ENCODE results near the gene DGKD. TPM values are rescaled to one million over a fixed set of nuclear protein-coding genes. Genes with fewer than 3 reads are reported as not detected.

The DGKD gene
- polyA plus RNA-seq, 1 experiment: 10.8 TPM

DNA sequence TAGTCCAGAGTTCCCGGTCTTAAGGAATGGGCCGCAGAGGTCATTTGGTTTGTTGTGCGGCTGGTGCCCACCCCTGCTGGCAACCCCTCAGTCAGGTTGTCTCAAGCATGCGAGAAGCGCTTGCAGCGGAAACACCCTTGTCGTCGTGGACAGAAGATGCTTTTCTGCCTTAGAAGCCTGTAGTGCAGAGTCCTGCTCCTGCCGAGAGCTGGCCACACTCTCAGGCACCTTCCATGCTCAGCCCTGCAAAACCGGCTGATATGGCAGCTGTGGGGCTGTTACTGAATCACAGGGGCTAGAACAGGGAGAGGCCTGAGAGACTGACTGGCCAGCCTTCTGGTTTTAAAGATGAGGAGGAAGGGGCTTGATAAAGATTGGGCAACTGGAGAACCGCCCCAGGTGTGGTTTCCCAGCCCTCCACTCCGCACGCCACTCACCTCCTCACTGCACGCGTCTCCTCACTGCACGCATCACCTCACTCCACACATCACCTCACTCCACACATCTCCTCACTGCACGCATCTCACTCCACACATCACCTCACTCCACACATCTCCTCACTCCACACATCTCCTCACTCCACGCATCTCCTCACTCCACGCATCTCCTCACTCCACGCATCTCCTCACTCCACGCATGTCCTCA is 108.7 kb downstream of the DGKD start:
- Histone ChIP-seq H3K27ac (ENCODE audit: low read depth, low read length) (no peak overlapping the region), H3K4me3 (ENCODE audit: low read depth, low read length) (no peak overlapping the region), H3K27me3 (ENCODE audit: control insufficient read depth, insufficient read depth, low read length) (no peaks in the 10 kb centered on the region), H3K9me3 (ENCODE audit: control insufficient read depth, insufficient read depth, low read length) (no peaks in the 10 kb centered on the region; the same call in 1 of the 2 replicates)
- POLR2A ChIA-PET: no interaction called here
- no peak for DNase-seq (ENCODE audit: low read depth, low spot score)
- TF ChIP-seq, protein P1, sequence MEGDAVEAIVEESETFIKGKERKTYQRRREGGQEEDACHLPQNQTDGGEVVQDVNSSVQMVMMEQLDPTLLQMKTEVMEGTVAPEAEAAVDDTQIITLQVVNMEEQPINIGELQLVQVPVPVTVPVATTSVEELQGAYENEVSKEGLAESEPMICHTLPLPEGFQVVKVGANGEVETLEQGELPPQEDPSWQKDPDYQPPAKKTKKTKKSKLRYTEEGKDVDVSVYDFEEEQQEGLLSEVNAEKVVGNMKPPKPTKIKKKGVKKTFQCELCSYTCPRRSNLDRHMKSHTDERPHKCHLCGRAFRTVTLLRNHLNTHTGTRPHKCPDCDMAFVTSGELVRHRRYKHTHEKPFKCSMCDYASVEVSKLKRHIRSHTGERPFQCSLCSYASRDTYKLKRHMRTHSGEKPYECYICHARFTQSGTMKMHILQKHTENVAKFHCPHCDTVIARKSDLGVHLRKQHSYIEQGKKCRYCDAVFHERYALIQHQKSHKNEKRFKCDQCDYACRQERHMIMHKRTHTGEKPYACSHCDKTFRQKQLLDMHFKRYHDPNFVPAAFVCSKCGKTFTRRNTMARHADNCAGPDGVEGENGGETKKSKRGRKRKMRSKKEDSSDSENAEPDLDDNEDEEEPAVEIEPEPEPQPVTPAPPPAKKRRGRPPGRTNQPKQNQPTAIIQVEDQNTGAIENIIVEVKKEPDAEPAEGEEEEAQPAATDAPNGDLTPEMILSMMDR (IDR thresholded peaks at IDR 0.05; ENCODE audit: low read depth, low read length): no peak
- CTCF ChIA-PET: no interaction called here

DNA sequence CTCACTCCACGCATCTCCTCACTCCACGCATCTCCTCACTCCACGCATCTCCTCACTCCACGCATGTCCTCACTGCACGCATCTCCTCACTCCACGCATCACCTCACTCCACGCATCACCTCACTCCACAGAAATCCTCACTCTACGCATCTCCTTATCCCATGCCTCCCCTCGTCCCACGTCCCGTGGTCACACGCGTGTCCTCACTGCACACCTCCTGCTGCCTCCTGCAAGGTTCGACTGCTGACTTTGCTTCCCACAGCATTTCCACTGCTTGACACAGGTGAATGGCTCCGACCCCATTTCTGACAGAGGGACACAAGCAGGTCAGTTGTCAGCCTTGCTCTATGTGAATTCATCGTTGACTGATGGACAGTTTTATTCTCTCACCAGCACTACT is 109.3 kb downstream of the DGKD start:
- Histone ChIP-seq H3K4me3 (ENCODE audit: low read depth, low read length) (no peak overlapping the region), H3K27me3 (ENCODE audit: control insufficient read depth, insufficient read depth, low read length) (no peaks in the 10 kb centered on the region), H3K9me3 (ENCODE audit: control insufficient read depth, insufficient read depth, low read length) (no peaks in the 10 kb centered on the region; the same call in 1 of the 2 replicates), H3K27ac (ENCODE audit: low read depth, low read length) (no peak overlapping the region)
- no peak for DNase-seq (ENCODE audit: low read depth, low spot score)
- ChIA-PET CTCF (no interaction called here), POLR2A (no interaction called here)
- TF ChIP-seq, protein P1 (IDR thresholded peaks at IDR 0.05; ENCODE audit: low read depth, low read length): no peak

DNA sequence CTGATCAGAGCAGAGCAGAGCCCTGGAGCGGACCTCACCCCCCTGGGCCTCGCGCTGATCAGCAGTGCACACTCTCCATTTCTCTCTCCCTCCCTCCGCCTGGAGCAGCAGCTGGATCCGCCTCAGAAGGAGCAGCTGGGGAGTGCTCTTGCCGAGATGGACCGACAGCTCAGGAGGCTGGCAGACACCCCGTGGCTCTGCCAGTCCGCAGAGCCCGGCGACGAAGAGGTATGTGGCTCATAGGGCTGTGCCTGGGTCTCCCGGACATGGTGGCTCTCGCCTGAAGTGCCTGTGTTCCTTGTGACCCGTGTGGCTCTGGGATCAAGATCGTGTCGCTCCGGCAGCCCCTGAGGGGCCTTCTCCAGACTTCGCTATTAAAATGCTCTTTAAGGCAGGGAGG is 109.8 kb downstream of the DGKD start:
- H3K4me3 ChIP-seq (ENCODE audit: low read depth, low read length): no peak overlapping the region
- H3K27me3 ChIP-seq (ENCODE audit: control insufficient read depth, insufficient read depth, low read length): no peaks in the 10 kb centered on the region
- TF ChIP-seq, protein P1 (IDR thresholded peaks at IDR 0.05; ENCODE audit: low read depth, low read length): no peak
- DNase-seq (ENCODE audit: low read depth, low spot score): no peak
- no peaks in the 10 kb centered on the region; the same call in 1 of the 2 replicates for H3K9me3 ChIP-seq (ENCODE audit: control insufficient read depth, insufficient read depth, low read length)
- H3K27ac ChIP-seq (ENCODE audit: low read depth, low read length): no peak overlapping the region
- ChIA-PET POLR2A (no interaction called here), CTCF (no interaction called here)

DNA sequence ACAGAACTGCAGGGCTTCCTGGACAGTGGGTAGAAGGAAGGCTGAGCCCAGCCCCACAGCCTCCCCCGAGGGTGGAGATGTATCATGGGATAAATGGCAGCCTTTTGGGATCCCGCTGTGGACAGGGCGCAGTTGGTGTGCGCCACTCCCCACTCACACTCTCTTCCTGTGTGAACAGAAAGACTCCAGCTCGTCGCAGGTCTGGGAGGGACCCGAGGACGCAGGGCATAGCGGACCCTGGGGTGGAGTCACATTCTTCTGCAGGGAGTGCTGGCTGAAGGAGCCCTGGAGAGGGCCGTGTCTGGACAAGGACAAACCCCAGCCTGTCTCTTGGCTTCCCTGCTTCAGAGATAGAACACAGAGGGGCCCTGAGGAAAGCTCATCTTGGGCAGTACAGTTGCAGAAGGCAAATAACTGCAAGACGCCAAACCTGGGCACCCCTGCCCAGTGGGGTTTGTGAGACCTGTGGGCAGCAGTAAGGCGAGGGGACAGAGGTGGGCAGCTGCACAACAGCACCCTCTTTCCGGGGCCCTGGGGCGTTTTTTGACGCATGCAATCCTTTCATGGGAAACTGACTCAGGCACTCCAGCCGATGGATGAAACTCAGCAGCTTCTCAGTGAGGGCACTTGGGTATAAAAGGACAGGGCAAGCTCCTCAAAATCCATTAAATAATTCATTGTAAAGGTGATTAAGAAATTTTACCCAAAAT is 110.4 kb downstream of the DGKD start:
- POLR2A ChIA-PET: no interaction called here
- no peak for DNase-seq (ENCODE audit: low read depth, low spot score)
- Histone ChIP-seq H3K9me3 (ENCODE audit: control insufficient read depth, insufficient read depth, low read length) (peaks cover 6% of the 10 kb centered on the region; the same call in 1 of the 2 replicates), H3K27ac (ENCODE audit: low read depth, low read length) (no peak overlapping the region), H3K27me3 (ENCODE audit: control insufficient read depth, insufficient read depth, low read length) (no peaks in the 10 kb centered on the region), H3K4me3 (ENCODE audit: low read depth, low read length) (no peak overlapping the region)
- TF ChIP-seq, protein P1 (IDR thresholded peaks at IDR 0.05; ENCODE audit: low read depth, low read length): no peak
- CTCF ChIA-PET: no interaction called here

DNA sequence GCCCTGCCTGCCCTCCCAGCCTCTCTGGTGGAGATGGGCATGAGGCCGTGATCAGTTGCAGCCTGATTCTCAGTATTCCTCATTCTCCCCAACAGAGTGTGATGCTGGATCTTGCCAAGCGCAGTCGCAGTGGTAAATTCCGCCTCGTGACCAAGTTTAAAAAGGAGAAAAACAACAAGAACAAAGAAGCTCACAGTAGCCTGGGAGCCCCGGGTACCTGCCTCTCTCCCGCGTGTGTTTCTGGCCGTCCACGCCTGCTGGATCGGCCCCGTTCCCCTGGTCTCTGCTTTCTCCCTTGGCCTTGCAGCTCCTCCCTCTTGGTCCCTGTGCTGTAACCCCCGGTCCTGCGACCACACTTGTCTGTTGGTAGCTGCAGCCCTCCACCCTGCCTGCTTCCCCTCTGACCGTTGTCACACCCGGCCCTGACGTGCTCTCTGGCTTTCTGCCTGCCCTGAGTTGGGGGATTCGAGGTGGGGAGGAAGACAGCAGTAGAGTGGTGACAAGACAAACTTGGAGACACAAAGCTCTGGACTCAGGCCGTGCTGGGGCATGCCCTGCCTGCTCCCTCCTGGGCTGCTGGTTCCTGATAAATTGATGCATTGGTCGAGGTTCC is 112.8 kb downstream of the DGKD start:
- POLR2A ChIA-PET: no interaction called here
- no peaks in the 10 kb centered on the region for H3K27me3 ChIP-seq (ENCODE audit: control insufficient read depth, insufficient read depth, low read length)
- H3K9me3 ChIP-seq (ENCODE audit: control insufficient read depth, insufficient read depth, low read length): peaks cover 6% of the 10 kb centered on the region; the same call in 1 of the 2 replicates
- no peak for DNase-seq (ENCODE audit: low read depth, low spot score)
- TF ChIP-seq, protein P1 (IDR thresholded peaks at IDR 0.05; ENCODE audit: low read depth, low read length): no peak
- no peak overlapping the region for H3K4me3 ChIP-seq (ENCODE audit: low read depth, low read length)
- no peak overlapping the region for H3K27ac ChIP-seq (ENCODE audit: low read depth, low read length)
- CTCF ChIA-PET: no interaction called here

Data from AG04450 (cell line).